PFSK-1 (cell line): Measurements from ENCODE around the gene CBX1.

Experiments
- FOXP2 ChIP-seq: optimal IDR thresholded peaks from 2 replicates; pipeline ENCODE3; 2011; ENCODE audit warnings: borderline replicate concordance, control low read depth, inconsistent platforms; ENCODE audit not compliant: insufficient read depth; ENCODE audit errors: extremely low read length, extremely low read depth
- POLR2AphosphoS5 ChIP-seq: IDR thresholded peaks from 2 replicates; pipeline ENCODE4 v1.6.1; 2012; ENCODE audit warnings: low read depth, mild to moderate bottlenecking, control low read depth, low read length, moderate library complexity
- REST ChIP-seq, 2 experiments: IDR thresholded peaks; 2 replicates each; pipeline versions ENCODE4 v1.6.1 to v1.8.0; 2011 to 2012; ENCODE audit warnings: low read depth in 2 of 2, low read length in 2 of 2, control low read depth in 1 of 2, inconsistent platforms in 1 of 2, mild to moderate bottlenecking in 1 of 2, moderate library complexity in 1 of 2; ENCODE audit not compliant: insufficient read depth in 1 of 2
- SIN3A ChIP-seq: IDR thresholded peaks from 2 replicates; pipeline ENCODE4 v1.6.1; 2012; ENCODE audit warnings: mild to moderate bottlenecking, low read length, moderate library complexity, borderline replicate concordance; ENCODE audit not compliant: insufficient read depth
- TAF1 ChIP-seq: IDR thresholded peaks from 2 replicates; pipeline ENCODE4 v1.6.1; 2012; ENCODE audit warnings: low read length, control low read depth, borderline replicate concordance; ENCODE audit not compliant: insufficient read depth

Gene CBX1

DNA sequence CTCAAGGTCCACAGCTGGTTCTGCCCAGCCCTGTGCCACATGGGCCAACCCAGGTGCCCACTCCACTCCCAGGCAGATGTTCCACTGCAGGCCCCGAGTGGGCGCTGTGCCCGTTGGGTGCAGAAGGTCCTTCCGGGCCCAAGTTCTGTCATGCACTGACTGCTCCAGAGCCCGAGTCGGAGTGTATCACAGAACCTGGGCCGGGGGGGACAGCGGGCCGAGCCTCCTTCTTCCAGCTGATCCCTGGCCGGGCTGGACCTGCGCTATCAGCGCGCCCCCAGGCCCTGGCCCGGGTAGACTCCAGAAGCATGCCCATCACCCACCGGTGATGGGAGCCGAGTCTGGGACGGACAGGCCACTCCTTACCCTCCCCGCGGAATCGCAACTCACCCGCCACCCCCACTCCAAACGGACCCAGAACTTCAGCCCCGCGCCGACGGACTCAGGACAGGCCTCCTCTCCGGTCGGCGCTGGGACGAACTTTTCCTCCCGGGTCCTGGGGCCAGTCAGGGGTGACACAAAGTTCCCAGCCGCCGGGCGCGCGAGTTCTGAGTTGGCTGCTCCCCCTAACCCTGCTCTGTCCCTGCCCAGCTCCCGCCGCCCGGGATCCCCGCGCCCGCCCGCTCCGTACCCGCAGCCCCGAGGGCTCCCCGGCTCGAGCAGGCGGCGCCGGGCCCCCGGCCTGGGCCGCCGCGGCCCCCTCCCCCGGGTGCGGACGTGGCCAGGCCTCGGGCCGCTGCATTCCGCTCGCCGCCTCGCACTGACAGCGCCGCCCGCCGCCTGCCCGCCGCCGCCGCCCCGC is 64.0 kb downstream of the CBX1 start, which contains the start of gene COPZ2:
Gene COPZ2, minus strand, starts transcription at position 762 of the 802 bp plus-strand sequence. Its CDS starts 20 bp downstream, at position 742.
- TF ChIP-seq SIN3A (no peak), TAF1 (no peak), REST (IDR thresholded peaks at IDR 0.05; ENCODE audit: insufficient read depth in 1 of 2, low read depth in 2 of 2, low read length in 2 of 2) (no peak), POLR2AphosphoS5 (no peak), FOXP2 (no peak)

DNA sequence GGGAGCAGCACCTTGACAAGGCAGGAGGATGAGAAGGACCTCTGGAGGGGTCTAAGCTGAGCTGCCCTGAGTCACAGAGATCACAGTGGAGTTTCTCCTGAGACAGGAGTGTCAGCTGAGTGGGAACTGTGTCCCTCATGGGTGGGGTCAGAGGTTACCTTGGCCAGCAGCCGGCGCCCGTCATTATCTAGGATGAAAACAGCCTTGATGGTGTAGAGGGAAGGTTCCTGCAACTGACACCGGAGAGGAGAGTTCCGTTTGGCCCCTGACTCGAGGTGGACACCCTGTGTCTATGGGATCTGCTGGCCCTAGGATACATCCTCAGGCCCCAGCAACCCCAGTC is 64.6 kb downstream of the CBX1 start:
- TF ChIP-seq SIN3A: no peak
- TF ChIP-seq TAF1: no peak
- TF ChIP-seq POLR2AphosphoS5: no peak
- no peak for TF ChIP-seq FOXP2
- no peak for TF ChIP-seq REST (IDR thresholded peaks at IDR 0.05; ENCODE audit: insufficient read depth in 1 of 2, low read depth in 2 of 2, low read length in 2 of 2)

GRCh38 chr17:48031966-48032365 is 69.3 kb downstream of the CBX1 start:
- TF ChIP-seq TAF1 (no peak), REST (IDR thresholded peaks at IDR 0.05; ENCODE audit: insufficient read depth in 1 of 2, low read depth in 2 of 2, low read length in 2 of 2) (no peak), FOXP2 (no peak), POLR2AphosphoS5 (no peak), SIN3A (no peak)

- TF ChIP-seq REST (IDR thresholded peaks at IDR 0.05; ENCODE audit: insufficient read depth in 1 of 2, low read depth in 2 of 2, low read length in 2 of 2) (no peak), TAF1 (no peak), FOXP2 (no peak), POLR2AphosphoS5 (no peak), SIN3A (no peak)
These were observed 70.7 kb downstream of the CBX1 start for GRCh38 chr17:48030531-48030930.
